ENCODE measurements around the gene EIF5A.

EIF5A gene

GRCh38 chr17:7314719-7315569 lies 7.5 kb downstream of the EIF5A start, which contains the start of gene GPS2:
Gene GPS2, minus strand, starts transcription at chr17:7315360. Its CDS starts 308 bp downstream, at chr17:7315052.
- DNase-seq (ENCODE audit: insufficient read length, low spot score) (peak; percentile 98), FAIRE-seq (no peak)
- TF ChIP-seq CTCF (IDR thresholded peaks at IDR 0.05; ENCODE audit: insufficient read depth, missing control alignments) = no peak

- DNase-seq (ENCODE audit: insufficient read length, low spot score) (no peak), FAIRE-seq (no peak)
- TF ChIP-seq CTCF (IDR thresholded peaks at IDR 0.05; ENCODE audit: insufficient read depth, missing control alignments) = no peak
Observed at GRCh38 chr17:7315570-7316235, 8.3 kb downstream of the EIF5A start.

- FAIRE-seq (no peak), DNase-seq (ENCODE audit: insufficient read length, low spot score) (no peak)
- no peak for TF ChIP-seq CTCF (IDR thresholded peaks at IDR 0.05; ENCODE audit: insufficient read depth, missing control alignments)
Observed at GRCh38 chr17:7317161-7317803, 9.9 kb downstream of the EIF5A start.

- no peak for TF ChIP-seq CTCF (IDR thresholded peaks at IDR 0.05; ENCODE audit: insufficient read depth, missing control alignments)
Observed at GRCh38 chr17:7318121-7318860, 10.9 kb downstream of the EIF5A start.

GRCh38 chr17:7321466-7321865 lies 14.0 kb downstream of the EIF5A start:
- no peak for TF ChIP-seq CTCF (IDR thresholded peaks at IDR 0.05; ENCODE audit: insufficient read depth, missing control alignments)
- DNase-seq (ENCODE audit: insufficient read length, low spot score) = no peak
- no peak for FAIRE-seq

More at GRCh38 chr17:7318121-7318860, 10.9 kb downstream of the EIF5A start:
- no peak for FAIRE-seq
- no peak for DNase-seq (ENCODE audit: insufficient read length, low spot score)

GRCh38 chr17:7322520-7323194 lies 15.2 kb downstream of the EIF5A start:
- DNase-seq (ENCODE audit: insufficient read length, low spot score) (no peak), FAIRE-seq (no peak)
- TF ChIP-seq CTCF (IDR thresholded peaks at IDR 0.05; ENCODE audit: insufficient read depth, missing control alignments) = no peak
